IMR-90 (cell line): ENCODE data around the gene FAM131B. TPM values are rescaled to one million over a fixed set of nuclear protein-coding genes. Genes with fewer than 3 reads are reported as not detected.

Experiments
- ATAC-seq: fragments of 200-7000 bp; cut with Tn5 transposase; 2 replicates; pipeline ENCODE4 v1.9.1; 2020; ENCODE audit warnings: low read depth, mild to moderate bottlenecking, moderate library complexity
- BruUV-seq: library from RNA; stranded (reverse); fragments of 400-500 nt; replicated peaks from 2 replicates; lab custom pipeline; 2021; lab: Mats Ljungman, UMichigan
- CTCF ChIA-PET: fragments of 300-600 bp; formaldehyde crosslinking; extraction: SDS; loops from one replicate; lab custom pipeline; 2021; ENCODE audit warnings: antibody characterized with exemption; lab: Yijun Ruan, JAX
- POLR2A ChIA-PET: fragments of 300-600 bp; sonication (Branson Sonifier 250); formaldehyde crosslinking; loops from one replicate; lab custom pipeline; 2022; ENCODE audit warnings: antibody characterized with exemption; ENCODE audit not compliant: unreplicated experiment; lab: Charles Lee
- DNase-seq: peaks from one replicate; pipeline ENCODE4 v3.0.0; 2013
- H2AFZ ChIP-seq: replicated peaks from 2 replicates; pipeline ENCODE3; 2013; ENCODE audit warnings: low read length, mild to moderate bottlenecking; ENCODE audit not compliant: poor library complexity
- H2AK5ac ChIP-seq: 2 replicates; pipeline ENCODE4 v1.6.1; 2013; ENCODE audit warnings: low read depth, low read length, inconsistent platforms
- H2AK9ac ChIP-seq: replicated peaks from 2 replicates; pipeline ENCODE3; 2013; ENCODE audit warnings: mild to moderate bottlenecking, low read depth, low read length, moderate library complexity; ENCODE audit not compliant: poor library complexity
- H2BK120ac ChIP-seq: 2 replicates; pipeline ENCODE4 v1.6.1; 2013; ENCODE audit warnings: low read depth, low read length, inconsistent platforms
- H2BK15ac ChIP-seq: 3 replicates; pipeline ENCODE4 v1.6.1; 2013; ENCODE audit warnings: low read depth, low read length, inconsistent platforms
- H2BK20ac ChIP-seq: 2 replicates; pipeline ENCODE4 v1.6.1; 2013; ENCODE audit warnings: low read depth, mild to moderate bottlenecking, inconsistent platforms, low read length, moderate library complexity
- H2BK5ac ChIP-seq: 2 replicates; pipeline ENCODE4 v1.6.1; 2013; ENCODE audit warnings: mild to moderate bottlenecking, low read depth, low read length, inconsistent platforms; ENCODE audit not compliant: poor library complexity, severe bottlenecking
- H3K14ac ChIP-seq: replicated peaks from 2 replicates; pipeline ENCODE4 v1.6.1; 2013; ENCODE audit warnings: low read depth, low read length, inconsistent platforms
- H3K18ac ChIP-seq: 2 replicates; pipeline ENCODE4 v1.6.1; 2013; ENCODE audit warnings: low read depth, low read length, control low read depth
- H3K23ac ChIP-seq: 2 replicates; pipeline ENCODE4 v1.6.1; 2013; ENCODE audit warnings: low read depth, low read length, inconsistent platforms
- H3K27ac ChIP-seq: 2 replicates; pipeline ENCODE4 v1.5.1; 2013; ENCODE audit warnings: mild to moderate bottlenecking, control low read depth, low read length; ENCODE audit not compliant: insufficient read depth
- H3K27me3 ChIP-seq: 2 replicates; pipeline ENCODE4 v1.6.1; 2013; ENCODE audit warnings: low read length; ENCODE audit not compliant: control insufficient read depth, insufficient read depth
- H3K36me3 ChIP-seq: 2 replicates; pipeline ENCODE4 v1.6.1; 2013; ENCODE audit warnings: low read length, mixed read lengths; ENCODE audit not compliant: control insufficient read depth, insufficient read depth
- H3K4ac ChIP-seq: 2 replicates; pipeline ENCODE4 v1.6.1; 2013; ENCODE audit warnings: low read depth, low read length, inconsistent platforms
- H3K4me1 ChIP-seq: 2 replicates; pipeline ENCODE4 v1.6.1; 2013; ENCODE audit warnings: low read length, mixed read lengths; ENCODE audit not compliant: control insufficient read depth, insufficient read depth
- H3K4me2 ChIP-seq: 2 replicates; pipeline ENCODE4 v1.6.1; 2013; ENCODE audit warnings: low read depth, mild to moderate bottlenecking, control low read depth, low read length, moderate library complexity
- H3K4me3 ChIP-seq: 2 replicates; pipeline ENCODE4 v1.5.1; 2013; ENCODE audit warnings: low read depth, mild to moderate bottlenecking, control low read depth, low read length, moderate library complexity; ENCODE audit not compliant: insufficient read depth
- H3K56ac ChIP-seq: 2 replicates; pipeline ENCODE4 v1.6.1; 2013; ENCODE audit warnings: low read length, inconsistent platforms; ENCODE audit not compliant: insufficient read depth; ENCODE audit errors: extremely low read depth
- H3K79me1 ChIP-seq, 2 experiments: 2 replicates each; pipeline ENCODE4 v1.6.1; 2013; ENCODE audit warnings: low read length in 2 of 2, inconsistent platforms in 1 of 2, low read depth in 1 of 2
- H3K9ac ChIP-seq: 2 replicates; pipeline ENCODE4 v1.6.1; 2013; ENCODE audit warnings: low read depth, low read length, control low read depth
- H3K9me1 ChIP-seq: 2 replicates; pipeline ENCODE4 v1.6.1; 2013; ENCODE audit warnings: low read length, inconsistent platforms; ENCODE audit not compliant: insufficient read depth
- H3K9me3 ChIP-seq: 2 replicates; pipeline ENCODE4 v1.6.1; 2013; ENCODE audit warnings: low read length; ENCODE audit not compliant: control insufficient read depth, insufficient read depth
- H4K20me1 ChIP-seq: 2 replicates; pipeline ENCODE4 v1.6.1; 2013; ENCODE audit warnings: low read length, inconsistent platforms; ENCODE audit not compliant: insufficient read depth
- H4K5ac ChIP-seq: 2 replicates; pipeline ENCODE4 v1.6.1; 2013; ENCODE audit warnings: mild to moderate bottlenecking, low read depth, low read length, control low read depth
- H4K8ac ChIP-seq, 2 experiments: 2 replicates each; pipeline ENCODE4 v1.6.1; 2013; ENCODE audit warnings: low read depth in 2 of 2, low read length in 2 of 2, control low read depth in 1 of 2, inconsistent platforms in 1 of 2
- H4K91ac ChIP-seq: 2 replicates; pipeline ENCODE4 v1.6.1; 2013; ENCODE audit warnings: low read depth, low read length, inconsistent platforms; ENCODE audit not compliant: insufficient read depth
- BHLHE40 ChIP-seq: fragments of 150-350 bp; IDR thresholded peaks from 2 replicates; pipeline ENCODE4 v1.6.1; 2016; ENCODE audit warnings: mild to moderate bottlenecking, low read depth, low read length
- CEBPB ChIP-seq: IDR thresholded peaks from 2 replicates; pipeline ENCODE4 v1.6.1; 2012; ENCODE audit warnings: low read depth, low read length, improper control_type of control experiment
- FOS ChIP-seq: fragments of 150-350 bp; IDR thresholded peaks from 2 replicates; pipeline ENCODE4 v1.6.1; 2016; ENCODE audit warnings: low read depth, low read length
- MAFK ChIP-seq: IDR thresholded peaks from 2 replicates; pipeline ENCODE4 v1.6.1; 2012; ENCODE audit warnings: low read depth, low read length, improper control_type of control experiment
- MAZ ChIP-seq: IDR thresholded peaks from 2 replicates; pipeline ENCODE4 v1.6.1; 2012; ENCODE audit warnings: low read depth, mild to moderate bottlenecking, low read length, improper control_type of control experiment, moderate library complexity, borderline replicate concordance
- NFE2L2 ChIP-seq: fragments of 150-350 bp; IDR thresholded peaks from 2 replicates; pipeline ENCODE4 v1.6.1; 2016; ENCODE audit warnings: low read depth, mild to moderate bottlenecking, low read length
- POLR2A ChIP-seq: IDR thresholded peaks from 2 replicates; pipeline ENCODE4 v1.6.1; 2012; ENCODE audit warnings: mild to moderate bottlenecking, low read depth, low read length
- RFX5 ChIP-seq: IDR thresholded peaks from 2 replicates; pipeline ENCODE4 v1.8.0; 2012; ENCODE audit warnings: low read depth, mild to moderate bottlenecking, low read length, moderate library complexity
- WGBS, 2 experiments: methylation state at CpG; one replicate each; pipeline versions ENCODE4 v1.1.5 to v1.1.7; 2013; ENCODE audit warnings: missing lambda C conversion rate in 2 of 2; ENCODE audit not compliant: insufficient read length in 1 of 2; ENCODE audit errors: extremely low coverage in 2 of 2; 5-methylcytosine and 5-hydroxymethylcytosine counted together
- dilution Hi-C: fragments of 300-500 bp; cut with HindIII; formaldehyde crosslinking; loops from one replicate; pipeline ENCODE4 v1.14.3; 2018; ENCODE audit warnings: low sequenced_read_pairs; ENCODE audit not compliant: unreplicated experiment
- in situ Hi-C: fragments of 300-500 bp; cut with MboI; formaldehyde crosslinking; loops from 3 replicates; pipeline ENCODE4 v1.14.3; 2019; ENCODE audit warnings: low sequenced_read_pairs, inconsistent platforms, mixed read lengths
- intact Hi-C: fragments of 100-400 bp; cut with micrococcal nuclease; formaldehyde crosslinking; loops from 2 replicates; pipeline ENCODE4 v1.10.0; 2022
- polyA plus RNA-seq, 3 experiments: library from polyadenylated mRNA; depleted of rRNA; stranded (reverse); fragments of >200 nt; gene quantifications; 2 replicates each; pipeline ENCODE4 v1.2.3, GENCODE V29; 2012; ENCODE audit warnings: low replicate concordance in 1 of 3
- total RNA-seq: library from RNA; depleted of rRNA; stranded (reverse); fragments of >200 nt; gene quantifications from 2 replicates; pipeline ENCODE4 v1.2.3, GENCODE V29; 2012
- TF ChIP-seq, protein P1 (sequence below): conservative IDR thresholded peaks from 2 replicates; pipeline ENCODE4 v1.5.1; 2012; ENCODE audit warnings: mild to moderate bottlenecking, low read depth, low read length, improper control_type of control experiment
- TF ChIP-seq, protein P2 (sequence below): fragments of 150-350 bp; IDR thresholded peaks from 2 replicates; pipeline ENCODE4 v1.6.1; 2016; ENCODE audit warnings: low read depth, mild to moderate bottlenecking, low read length, moderate library complexity, borderline replicate concordance

FAM131B gene
- total and polyA plus RNA-seq, 2 of the 4 experiments (the other 2 are of a cell fraction): 3.4 to 4.3 TPM

DNA sequence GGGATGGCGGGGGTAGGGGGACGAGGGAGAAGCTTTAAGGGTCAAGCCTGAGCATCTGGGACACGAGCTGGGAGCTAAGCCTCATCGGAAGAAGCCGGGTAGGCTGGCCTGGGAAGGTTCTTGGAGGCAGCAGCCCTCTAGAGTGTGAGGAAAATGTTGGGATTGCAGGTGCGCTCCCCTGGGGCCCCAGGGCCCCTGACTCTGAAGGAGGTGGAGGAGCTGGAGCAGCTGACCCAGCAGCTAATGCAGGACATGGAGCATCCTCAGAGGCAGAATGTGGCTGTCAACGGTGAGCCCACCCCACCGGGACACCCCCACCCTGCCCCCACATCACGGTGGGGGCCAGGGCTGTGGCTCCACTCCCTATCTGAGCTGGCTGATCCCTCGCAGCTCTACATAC, 25.5 kb upstream of the FAM131B start:
- Histone ChIP-seq H3K27ac (no peak overlapping the region), H3K9me3 (no peaks in the 10 kb centered on the region), H3K9me1 (peaks cover 43% of the 10 kb centered on the region), H3K18ac (no peak overlapping the region), H2AFZ (no peak overlapping the region), H3K79me1 (peaks cover 24 to 85% of the 10 kb centered on the region in 2 experiments; a peak in 3 of 4 replicates), H3K27me3 (no peaks in the 10 kb centered on the region), H3K4me1 (peaks cover 60% of the 10 kb centered on the region), H2AK9ac (no peak overlapping the region), H2BK120ac (no peak overlapping the region), H3K4ac (no peak overlapping the region), H2BK5ac (no peak overlapping the region), H3K4me3 (no peak overlapping the region), H3K56ac (no peak overlapping the region), H2BK20ac (no peak overlapping the region), H4K8ac (no peak overlapping the region), H4K5ac (no peak overlapping the region), H2BK15ac (no peak overlapping the region), H2AK5ac (no peak overlapping the region), H3K36me3 (peaks cover 91% of the 10 kb centered on the region), H3K9ac (no peak overlapping the region), H3K4me2 (no peak overlapping the region), H3K23ac (no peak overlapping the region), H4K91ac (no peak overlapping the region), H3K14ac (no peak overlapping the region), H4K20me1 (peaks cover 100% of the 10 kb centered on the region)
- WGBS, 2 experiments: 90% methylated on average over 2 of the region's 10 CpGs; no CpG with 5 or more reads in 1 of the 2 experiments
- in situ Hi-C loops (no loop called here), intact Hi-C loops (no loop called here), dilution Hi-C loops (no loop called here)
- CTCF ChIA-PET: no interaction called here
- BruUV-seq: no TSS peak
- TF ChIP-seq FOS: no peak
- TF ChIP-seq MAFK: no peak
- TF ChIP-seq POLR2A: no peak
- no peak for TF ChIP-seq CEBPB
- no peak for TF ChIP-seq NFE2L2
- no peak for TF ChIP-seq BHLHE40
- TF ChIP-seq, protein P1, sequence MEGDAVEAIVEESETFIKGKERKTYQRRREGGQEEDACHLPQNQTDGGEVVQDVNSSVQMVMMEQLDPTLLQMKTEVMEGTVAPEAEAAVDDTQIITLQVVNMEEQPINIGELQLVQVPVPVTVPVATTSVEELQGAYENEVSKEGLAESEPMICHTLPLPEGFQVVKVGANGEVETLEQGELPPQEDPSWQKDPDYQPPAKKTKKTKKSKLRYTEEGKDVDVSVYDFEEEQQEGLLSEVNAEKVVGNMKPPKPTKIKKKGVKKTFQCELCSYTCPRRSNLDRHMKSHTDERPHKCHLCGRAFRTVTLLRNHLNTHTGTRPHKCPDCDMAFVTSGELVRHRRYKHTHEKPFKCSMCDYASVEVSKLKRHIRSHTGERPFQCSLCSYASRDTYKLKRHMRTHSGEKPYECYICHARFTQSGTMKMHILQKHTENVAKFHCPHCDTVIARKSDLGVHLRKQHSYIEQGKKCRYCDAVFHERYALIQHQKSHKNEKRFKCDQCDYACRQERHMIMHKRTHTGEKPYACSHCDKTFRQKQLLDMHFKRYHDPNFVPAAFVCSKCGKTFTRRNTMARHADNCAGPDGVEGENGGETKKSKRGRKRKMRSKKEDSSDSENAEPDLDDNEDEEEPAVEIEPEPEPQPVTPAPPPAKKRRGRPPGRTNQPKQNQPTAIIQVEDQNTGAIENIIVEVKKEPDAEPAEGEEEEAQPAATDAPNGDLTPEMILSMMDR: no peak
- TF ChIP-seq MAZ: no peak
- TF ChIP-seq, protein P2, sequence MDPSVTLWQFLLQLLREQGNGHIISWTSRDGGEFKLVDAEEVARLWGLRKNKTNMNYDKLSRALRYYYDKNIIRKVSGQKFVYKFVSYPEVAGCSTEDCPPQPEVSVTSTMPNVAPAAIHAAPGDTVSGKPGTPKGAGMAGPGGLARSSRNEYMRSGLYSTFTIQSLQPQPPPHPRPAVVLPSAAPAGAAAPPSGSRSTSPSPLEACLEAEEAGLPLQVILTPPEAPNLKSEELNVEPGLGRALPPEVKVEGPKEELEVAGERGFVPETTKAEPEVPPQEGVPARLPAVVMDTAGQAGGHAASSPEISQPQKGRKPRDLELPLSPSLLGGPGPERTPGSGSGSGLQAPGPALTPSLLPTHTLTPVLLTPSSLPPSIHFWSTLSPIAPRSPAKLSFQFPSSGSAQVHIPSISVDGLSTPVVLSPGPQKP: no peak
- TF ChIP-seq RFX5: no peak
- DNase-seq (no peak), ATAC-seq (no peak)
- POLR2A ChIA-PET: no interaction called here
